Immature natural killer cell (primary cell): ENCODE data around the gene THRSP. TPM values are rescaled to one million over a fixed set of nuclear protein-coding genes. Genes with fewer than 3 reads are reported as not detected.
"Not testable (repeated sequence)": the region's sequence is repeated elsewhere in the genome, so short reads cannot be mapped to it uniquely, and the experiment has no call there.

Source experiments
- DNase-seq, 3 donors: peaks; one replicate each; pipeline ENCODE4 v3.0.0; 2022; ENCODE audit warnings: mixed read lengths in 1 of 3
- H3K27ac Mint-ChIP-seq, 6 donors: one replicate each; pipeline ENCODE4 v1.8.0; 2020; ENCODE audit warnings: mixed read lengths in 6 of 6, mild to moderate bottlenecking in 5 of 6, inconsistent platforms in 4 of 6, moderate library complexity in 3 of 6
- H3K27me3 Mint-ChIP-seq, 3 donors: one replicate each; pipeline ENCODE4 v1.8.0; 2020 to 2021; ENCODE audit warnings: low read depth in 3 of 3, mild to moderate bottlenecking in 3 of 3, mixed read lengths in 3 of 3, moderate library complexity in 3 of 3, inconsistent platforms in 1 of 3
- H3K36me3 Mint-ChIP-seq, 3 donors: one replicate each; pipeline ENCODE4 v1.8.0; 2020; ENCODE audit warnings: mixed read lengths in 3 of 3, inconsistent platforms in 2 of 3, mild to moderate bottlenecking in 2 of 3
- H3K4me1 Mint-ChIP-seq, 2 donors: one replicate each; pipeline ENCODE4 v1.8.0; 2020; ENCODE audit warnings: inconsistent platforms in 2 of 2, mild to moderate bottlenecking in 2 of 2, mixed read lengths in 2 of 2, moderate library complexity in 1 of 2
- H3K4me3 Mint-ChIP-seq, 5 donors: one replicate each; pipeline ENCODE4 v1.8.0; 2020; ENCODE audit warnings: mild to moderate bottlenecking in 5 of 5, mixed read lengths in 5 of 5, inconsistent platforms in 3 of 5, moderate library complexity in 3 of 5
- H3K9me3 Mint-ChIP-seq, 6 donors: one replicate each; pipeline ENCODE4 v1.8.0; 2020; ENCODE audit warnings: mild to moderate bottlenecking in 6 of 6, mixed read lengths in 6 of 6, inconsistent platforms in 4 of 6, moderate library complexity in 3 of 6
- polyA plus RNA-seq, 3 donors: library from polyadenylated mRNA; unstranded; fragments of 300-500 nt; fragmentation: Illumina TruSeq; gene quantifications; one replicate each; pipeline ENCODE4 v1.2.3, GENCODE V29; 2021

THRSP gene
- polyA plus RNA-seq, result under 1 TPM in 1 of 3 donors, not detected in 2; 0.18 TPM

- peaks cover 0 to 3% of the 10 kb centered on the region in 2 donors for H3K4me1 Mint-ChIP-seq
- H3K9me3 Mint-ChIP-seq, result no peaks in the 10 kb centered on the region
- no peak within 1 kb of the TSS for H3K4me3 Mint-ChIP-seq
- no peaks in the 10 kb centered on the region for H3K27me3 Mint-ChIP-seq
- no peak for DNase-seq
- H3K27ac Mint-ChIP-seq, result no peak within 1 kb of the TSS
- peaks cover 5 to 14% (median 6%) of the 10 kb centered on the region in 3 donors for H3K36me3 Mint-ChIP-seq
Measured at GRCh38 chr11:78063440-78064181, at the start of gene THRSP. THRSP (plus strand) TSS chr11:78063861; CDS start chr11:78063882, 21 bp downstream.

GRCh38 chr11:78014937-78015520 lies 48.6 kb upstream of the THRSP start:
- H3K9me3 Mint-ChIP-seq, H3K4me1 Mint-ChIP-seq, H3K4me3 Mint-ChIP-seq, DNase-seq, H3K36me3 Mint-ChIP-seq, H3K27me3 Mint-ChIP-seq: not testable (repeated sequence)
- H3K27ac Mint-ChIP-seq, result peak overlapping the region in 1 of 6 donors; percentile 76

DNA sequence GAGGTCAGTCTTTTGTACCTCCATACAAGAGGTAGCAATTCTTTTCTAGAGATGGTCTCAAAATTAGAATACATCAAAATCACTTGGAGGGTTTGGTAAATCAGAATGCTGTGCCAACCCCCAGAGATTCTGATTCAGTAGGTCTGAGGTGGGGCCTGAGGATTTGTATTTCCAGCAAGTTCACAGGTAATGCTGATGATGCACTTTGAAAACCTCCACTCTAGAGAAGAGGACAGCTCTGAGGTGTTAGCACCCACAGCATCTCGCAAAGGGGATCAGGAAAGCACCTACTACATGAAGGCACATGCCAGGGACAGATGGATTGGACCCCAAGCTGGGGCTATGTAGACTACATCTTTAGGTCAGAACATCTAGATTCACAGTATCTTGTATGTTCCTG lies 47.8 kb upstream of the THRSP start:
- no peak for DNase-seq
- no peaks in the 10 kb centered on the region for H3K36me3 Mint-ChIP-seq
- no peak overlapping the region for H3K4me3 Mint-ChIP-seq
- H3K27me3 Mint-ChIP-seq, result peaks cover 0 to 3% (median 0%) of the 10 kb centered on the region in 3 donors
- no peaks in the 10 kb centered on the region for H3K9me3 Mint-ChIP-seq
- H3K4me1 Mint-ChIP-seq, result no peaks in the 10 kb centered on the region
- H3K27ac Mint-ChIP-seq, result no peak overlapping the region

DNA sequence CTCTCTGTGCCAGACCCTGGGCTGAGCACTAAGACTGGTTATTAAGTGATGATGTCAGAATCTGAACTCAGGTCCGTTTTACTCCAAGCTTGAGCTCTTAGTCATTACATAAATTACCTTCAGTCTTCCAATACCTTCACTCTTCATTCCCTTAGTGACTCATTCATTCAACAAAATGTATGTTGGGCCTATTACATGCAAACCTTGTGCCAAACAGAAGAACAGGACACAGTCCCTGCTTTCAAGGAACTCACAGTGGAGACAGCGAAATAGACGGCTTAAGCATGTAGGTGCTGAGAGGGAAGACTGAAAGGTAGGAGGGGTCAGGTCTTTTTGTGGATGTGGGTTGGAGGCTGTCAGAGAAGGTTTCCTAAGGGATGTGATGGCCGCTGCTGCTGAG lies 43.9 kb upstream of the THRSP start:
- peaks cover 2 to 9% (median 4%) of the 10 kb centered on the region in 3 donors for H3K27me3 Mint-ChIP-seq
- no peaks in the 10 kb centered on the region for H3K9me3 Mint-ChIP-seq
- DNase-seq, result no peak
- H3K4me1 Mint-ChIP-seq, result peaks cover 0 to 1% of the 10 kb centered on the region in 2 donors
- H3K36me3 Mint-ChIP-seq, result no peaks in the 10 kb centered on the region
- H3K4me3 Mint-ChIP-seq, result no peak overlapping the region
- H3K27ac Mint-ChIP-seq, result no peak overlapping the region

- DNase-seq, result no peak
- Mint-ChIP-seq H3K4me3 (no peak overlapping the region), H3K4me1 (peaks cover 0 to 1% of the 10 kb centered on the region in 2 donors), H3K27me3 (peaks cover 2 to 9% (median 4%) of the 10 kb centered on the region in 3 donors), H3K27ac (no peak overlapping the region), H3K36me3 (no peaks in the 10 kb centered on the region), H3K9me3 (no peaks in the 10 kb centered on the region)
Measured at GRCh38 chr11:78020246-78020645, 43.4 kb upstream of the THRSP start.

GRCh38 chr11:78021611-78022010 lies 42.0 kb upstream of the THRSP start:
- Mint-ChIP-seq H3K4me1 (peaks cover 0 to 1% of the 10 kb centered on the region in 2 donors), H3K9me3 (no peaks in the 10 kb centered on the region), H3K36me3 (no peaks in the 10 kb centered on the region), H3K27me3 (peaks cover 2 to 9% (median 4%) of the 10 kb centered on the region in 3 donors), H3K4me3 (no peak overlapping the region), H3K27ac (no peak overlapping the region)
- no peak for DNase-seq

DNA sequence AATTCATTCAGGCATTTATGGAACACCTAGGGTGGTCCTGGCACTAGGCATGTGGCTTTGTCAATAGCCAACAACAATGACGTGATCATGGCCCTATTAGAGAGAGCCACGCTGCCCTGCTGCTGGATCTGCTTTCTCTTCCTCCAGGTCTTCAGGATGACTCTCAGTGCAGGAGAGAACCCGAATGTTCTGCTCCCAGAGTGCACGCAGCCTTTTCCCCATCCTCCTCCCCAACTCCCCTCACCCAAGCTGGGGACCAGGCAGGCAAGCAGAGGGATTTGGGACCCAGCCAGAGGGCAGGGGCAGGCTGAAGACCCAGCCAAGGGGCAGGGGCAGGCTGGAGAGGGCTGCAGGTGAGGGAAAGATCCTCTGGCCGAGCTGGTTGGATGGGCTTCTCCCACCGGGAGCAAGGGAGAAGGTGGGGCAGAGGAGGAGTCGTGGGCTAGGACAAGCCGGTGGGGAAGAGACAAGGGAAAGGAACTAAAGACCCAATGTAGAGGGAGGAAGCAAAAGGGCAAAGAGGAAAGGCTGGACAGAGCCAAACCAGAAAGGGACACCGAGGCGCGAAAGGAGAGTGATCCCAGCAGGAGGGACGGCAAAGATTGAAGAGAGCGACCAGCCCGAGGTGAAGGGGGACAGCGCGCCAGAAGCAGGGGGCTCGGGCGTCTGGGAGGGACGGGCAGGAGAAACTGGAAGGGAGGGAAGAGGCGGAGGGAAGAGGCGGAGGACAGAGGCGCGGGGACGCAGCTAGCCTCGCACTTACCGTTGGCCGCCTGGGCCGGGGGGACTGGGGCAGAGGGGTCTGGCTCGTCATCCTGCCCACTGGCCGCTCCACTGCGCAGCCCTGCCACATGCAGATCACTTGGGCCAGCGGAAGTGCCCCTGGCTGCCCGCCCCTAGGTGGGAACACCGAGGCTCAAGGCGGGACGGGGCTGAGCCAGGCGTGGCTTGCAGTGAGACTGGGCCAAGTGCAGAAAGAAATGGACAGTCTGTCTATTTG lies 41.0 kb upstream of the THRSP start, which contains the start of gene KCTD14:
Gene KCTD14 (minus strand): TSS at position 880 of the 1,000 bp plus-strand sequence. CDS start 27 bp downstream, at position 853.
- peaks cover 2 to 9% (median 4%) of the 10 kb centered on the region in 3 donors for H3K27me3 Mint-ChIP-seq
- H3K36me3 Mint-ChIP-seq, result no peaks in the 10 kb centered on the region
- DNase-seq, result no peak
- H3K27ac Mint-ChIP-seq, result no peak within 1 kb of the TSS
- H3K9me3 Mint-ChIP-seq, result no peaks in the 10 kb centered on the region
- peaks cover 0 to 1% of the 10 kb centered on the region in 2 donors for H3K4me1 Mint-ChIP-seq
- peak within 1 kb of the TSS in 1 of 5 donors; percentile 48 for H3K4me3 Mint-ChIP-seq

DNA sequence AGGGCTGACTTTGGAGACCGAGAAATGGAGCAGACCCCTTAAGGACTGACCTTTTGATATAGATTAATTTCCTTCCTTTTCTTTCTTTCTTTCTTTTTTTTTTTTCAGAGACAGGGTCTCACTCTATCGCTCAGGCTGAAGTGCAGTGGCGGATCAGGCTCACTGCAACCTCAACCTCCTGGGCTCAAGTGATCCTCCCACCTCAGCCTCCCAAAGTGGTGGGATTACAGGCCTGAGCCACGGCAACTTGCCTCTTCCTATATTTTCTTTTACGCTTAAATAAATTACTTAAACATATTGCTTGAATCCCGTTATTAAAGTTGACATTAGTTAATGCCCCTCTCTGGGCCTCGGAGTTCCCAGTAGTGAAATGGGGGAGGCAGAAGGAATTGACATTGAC lies 40.2 kb upstream of the THRSP start:
- H3K9me3 Mint-ChIP-seq, result no peaks in the 10 kb centered on the region
- no peak for DNase-seq
- peaks cover 2 to 9% (median 4%) of the 10 kb centered on the region in 3 donors for H3K27me3 Mint-ChIP-seq
- H3K4me1 Mint-ChIP-seq, result peaks cover 0 to 1% of the 10 kb centered on the region in 2 donors
- H3K4me3 Mint-ChIP-seq, result no peak overlapping the region
- H3K36me3 Mint-ChIP-seq, result no peaks in the 10 kb centered on the region
- no peak overlapping the region for H3K27ac Mint-ChIP-seq

GRCh38 chr11:78025378-78025777 lies 38.3 kb upstream of the THRSP start:
- H3K27me3 Mint-ChIP-seq, result peaks cover 3 to 9% (median 4%) of the 10 kb centered on the region in 3 donors
- H3K36me3 Mint-ChIP-seq, result no peaks in the 10 kb centered on the region
- H3K9me3 Mint-ChIP-seq, result no peaks in the 10 kb centered on the region
- H3K4me1 Mint-ChIP-seq, result peaks cover 0 to 1% of the 10 kb centered on the region in 2 donors
- no peak overlapping the region for H3K27ac Mint-ChIP-seq
- DNase-seq, result no peak
- no peak overlapping the region for H3K4me3 Mint-ChIP-seq

- no peaks in the 10 kb centered on the region for H3K36me3 Mint-ChIP-seq
- peaks cover 0 to under 1% of the 10 kb centered on the region in 2 donors for H3K4me1 Mint-ChIP-seq
- H3K27ac Mint-ChIP-seq, result no peak overlapping the region
- H3K4me3 Mint-ChIP-seq, result no peak overlapping the region
- DNase-seq, result no peak
- no peaks in the 10 kb centered on the region for H3K9me3 Mint-ChIP-seq
- H3K27me3 Mint-ChIP-seq, result peaks cover under 1 to 2% (median 2%) of the 10 kb centered on the region in 3 donors
Measured at GRCh38 chr11:78027759-78028158, 35.9 kb upstream of the THRSP start.

GRCh38 chr11:78028423-78028822 lies 35.2 kb upstream of the THRSP start:
- not testable (repeated sequence) for DNase-seq, H3K36me3 Mint-ChIP-seq, H3K27me3 Mint-ChIP-seq, H3K4me3 Mint-ChIP-seq, H3K27ac Mint-ChIP-seq, H3K4me1 Mint-ChIP-seq, H3K9me3 Mint-ChIP-seq

DNA sequence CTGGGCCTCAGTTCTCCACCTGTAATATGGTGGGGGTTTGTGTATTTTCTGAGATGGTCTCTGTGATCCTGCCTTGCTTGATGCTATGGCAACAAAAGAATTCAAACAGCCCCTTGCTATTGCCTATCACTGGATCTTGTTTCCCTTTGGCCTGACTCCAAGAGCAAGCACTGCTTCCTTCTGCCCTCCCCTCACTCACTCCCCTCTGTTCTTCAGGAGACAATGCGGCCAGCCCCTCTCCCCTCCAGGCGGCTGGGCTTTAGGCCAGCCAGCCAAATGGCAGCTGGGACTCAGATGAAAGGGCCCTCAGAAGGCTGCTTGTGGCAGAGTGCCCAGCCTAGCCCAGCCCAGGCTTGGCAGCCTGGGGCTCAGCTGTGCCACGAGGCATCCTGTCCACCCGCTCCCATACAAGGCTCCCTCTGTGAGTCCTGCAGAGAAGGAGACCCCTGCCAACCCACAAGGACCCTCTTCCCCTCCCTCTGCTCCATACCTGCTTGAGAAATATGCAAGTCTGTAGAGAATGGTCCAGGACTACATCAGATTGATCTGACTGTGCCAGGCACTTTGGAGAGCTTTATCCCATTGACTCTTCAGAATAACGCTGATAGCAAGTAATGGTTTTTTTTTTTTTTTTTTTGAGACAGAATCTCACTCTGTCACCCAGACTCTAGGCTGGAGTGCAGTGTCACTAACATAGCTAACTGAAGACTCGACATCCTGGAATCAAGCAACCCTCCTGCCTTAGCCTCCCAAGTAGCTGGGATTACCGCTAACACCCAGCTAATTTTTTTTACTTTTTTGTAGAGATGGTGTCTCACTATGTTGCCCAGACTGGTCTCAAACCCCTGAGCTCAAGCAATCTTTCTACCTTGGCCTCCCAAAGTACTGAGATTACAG lies 33.0 kb upstream of the THRSP start:
- Mint-ChIP-seq H3K9me3 (no peaks in the 10 kb centered on the region), H3K4me3 (no peak overlapping the region), H3K27ac (no peak overlapping the region), H3K4me1 (no peaks in the 10 kb centered on the region), H3K36me3 (no peaks in the 10 kb centered on the region), H3K27me3 (peaks cover 0 to 4% (median 2%) of the 10 kb centered on the region in 3 donors)
- no peak for DNase-seq

- Mint-ChIP-seq H3K4me1 (no peaks in the 10 kb centered on the region), H3K9me3 (no peaks in the 10 kb centered on the region), H3K27me3 (peaks cover 0 to 4% (median 2%) of the 10 kb centered on the region in 3 donors), H3K4me3 (no peak overlapping the region), H3K27ac (no peak overlapping the region), H3K36me3 (no peaks in the 10 kb centered on the region)
- DNase-seq, result no peak
Measured at GRCh38 chr11:78031629-78032028, 32.0 kb upstream of the THRSP start.
